ENCODE results near the gene SF3A2. TPM values are rescaled to one million over a fixed set of nuclear protein-coding genes. Genes with fewer than 3 reads are reported as not detected.

SF3A2 gene
- total RNA-seq, 2 donors from 2014 or later: 15.5 to 30.1 TPM

- ATAC-seq: no peak
- no peak for DNase-seq
- H3K4me1 ChIP-seq: peaks cover 38% of the 10 kb centered on the region
- 13 to 52% methylated on average over 4 to 77 of the region's 77 CpGs for WGBS, 2 donors
- no peaks in the 10 kb centered on the region for H3K36me3 ChIP-seq (replicated peaks in 1 of 2; ENCODE audit: insufficient read depth in 1 of 2, low read depth in 2 of 2)
- H3K27ac ChIP-seq: no peak overlapping the region
- H3K4me3 ChIP-seq: no peak overlapping the region
- no peaks in the 10 kb centered on the region for H3K9me3 ChIP-seq
- peaks cover 0 to 23% of the 10 kb centered on the region in 2 donors for H3K27me3 ChIP-seq
- no peak for TF ChIP-seq CTCF (IDR thresholded peaks at IDR 0.05)
- no peak for TF ChIP-seq POLR2A (IDR thresholded peaks at IDR 0.05)
- intact Hi-C loops (cut with DNase I): no loop called here
These were observed 16.8 kb downstream of the SF3A2 start for GRCh38 chr19:2253106-2254063.

- Histone ChIP-seq H3K27me3 (peaks cover 0 to 23% of the 10 kb centered on the region in 2 donors), H3K4me3 (no peak overlapping the region), H3K4me1 (peaks cover 38% of the 10 kb centered on the region), H3K9me3 (no peaks in the 10 kb centered on the region), H3K27ac (no peak overlapping the region), H3K36me3 (replicated peaks in 1 of 2; ENCODE audit: insufficient read depth in 1 of 2, low read depth in 2 of 2) (no peaks in the 10 kb centered on the region)
- no peak for ATAC-seq
- no peak for TF ChIP-seq CTCF (IDR thresholded peaks at IDR 0.05)
- no peak for TF ChIP-seq POLR2A (IDR thresholded peaks at IDR 0.05)
- intact Hi-C loops (cut with DNase I): no loop called here
- DNase-seq: no peak
- 72 to 75% methylated on average over 16 to 20 of the region's 20 CpGs for WGBS, 2 donors
These were observed 17.6 kb downstream of the SF3A2 start for GRCh38 chr19:2254064-2254872.

DNA sequence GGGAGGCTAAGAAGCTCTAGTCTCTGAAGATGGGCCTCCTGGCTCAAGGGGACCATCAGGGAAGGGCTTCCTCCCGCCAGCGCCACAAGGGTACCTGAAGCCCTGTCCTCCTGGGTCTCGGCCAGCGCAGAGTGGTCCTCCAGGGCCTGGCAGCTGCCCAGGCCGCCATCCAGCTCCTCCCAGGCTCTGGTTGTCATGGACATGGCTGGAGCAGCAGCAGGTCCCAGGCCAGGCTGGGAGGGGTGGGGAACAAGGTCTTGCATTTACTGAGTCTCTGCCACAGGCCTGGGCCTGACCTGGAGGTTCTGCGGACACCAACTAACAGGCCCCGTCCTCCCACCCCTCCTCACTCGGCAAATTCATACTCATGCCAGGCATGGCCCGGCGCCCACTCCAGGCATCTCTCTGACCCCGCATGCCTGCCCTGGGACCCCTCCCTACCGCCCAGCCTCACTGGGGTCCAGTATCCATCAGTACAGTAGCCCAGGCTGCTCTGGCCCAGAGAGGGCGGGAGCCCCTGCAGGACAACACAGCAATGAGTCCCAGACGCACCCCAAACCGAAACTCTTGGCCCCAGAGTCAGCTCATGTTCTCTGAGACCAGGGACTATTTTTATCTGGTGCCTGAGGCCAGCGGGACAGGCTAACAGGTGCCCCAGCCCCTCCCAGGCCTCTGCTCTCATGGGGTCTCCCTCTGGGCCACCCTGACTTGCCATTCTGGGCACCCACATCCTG lies 18.7 kb downstream of the SF3A2 start:
- intact Hi-C loops (cut with DNase I): no loop called here
- Histone ChIP-seq H3K4me1 (peaks cover 34% of the 10 kb centered on the region), H3K27ac (no peak overlapping the region), H3K4me3 (no peak overlapping the region), H3K36me3 (replicated peaks in 1 of 2; ENCODE audit: insufficient read depth in 1 of 2, low read depth in 2 of 2) (no peaks in the 10 kb centered on the region), H3K9me3 (no peaks in the 10 kb centered on the region), H3K27me3 (peaks cover 0 to 20% of the 10 kb centered on the region in 2 donors)
- ATAC-seq (no peak), DNase-seq (no peak)
- TF ChIP-seq POLR2A (IDR thresholded peaks at IDR 0.05) (no peak), CTCF (IDR thresholded peaks at IDR 0.05) (no peak)
- 88 to 90% methylated on average over 7 to 15 of the region's 16 CpGs for WGBS, 2 donors

DNA sequence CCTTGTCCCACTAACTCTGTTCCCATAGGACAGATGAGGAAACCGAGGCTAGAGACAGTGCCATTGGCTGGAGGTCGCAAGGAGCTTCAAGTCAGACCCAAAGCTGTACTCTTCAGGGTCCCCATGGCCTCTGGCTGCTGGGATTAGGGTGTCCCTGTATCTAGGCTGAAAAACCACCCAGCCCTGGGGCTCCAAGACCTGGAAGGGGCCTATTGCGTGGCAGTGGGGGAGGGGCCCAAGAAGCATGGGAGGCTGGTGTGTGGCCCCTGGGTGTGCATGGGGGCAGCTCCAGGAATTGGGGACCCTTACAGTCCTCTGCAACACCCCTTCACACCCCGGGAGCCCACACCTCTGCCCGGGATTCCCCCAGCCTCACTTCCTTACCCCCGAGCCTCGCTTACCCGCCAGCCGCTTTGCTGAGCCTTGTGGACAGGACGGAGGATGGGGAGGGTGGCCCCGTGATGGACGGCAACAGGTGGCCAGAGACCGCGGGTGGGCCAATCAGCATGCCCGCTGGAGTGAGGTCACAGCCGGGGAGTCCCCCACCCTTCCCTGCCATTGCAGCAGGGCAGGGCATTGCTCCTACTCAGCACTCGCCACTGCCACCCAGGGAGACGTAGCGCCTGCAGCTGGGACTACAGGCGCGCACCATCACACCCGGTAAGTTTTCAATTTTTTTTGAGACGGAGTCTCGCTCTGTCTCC lies 19.5 kb downstream of the SF3A2 start, which contains the start of gene JSRP1:
JSRP1 (minus strand) TSS at position 436 of the 704 bp plus-strand sequence. CDS start 1,103 bp downstream, outside the sequence.
- H3K9me3 ChIP-seq: no peaks in the 10 kb centered on the region
- peaks cover 0 to 20% of the 10 kb centered on the region in 2 donors for H3K27me3 ChIP-seq
- intact Hi-C loops (cut with DNase I): no loop called here
- H3K4me3 ChIP-seq: no peak within 1 kb of the TSS
- no peak for ATAC-seq
- no peak for TF ChIP-seq CTCF (IDR thresholded peaks at IDR 0.05)
- TF ChIP-seq POLR2A (IDR thresholded peaks at IDR 0.05): no peak
- no peak for DNase-seq
- 79 to 82% methylated on average over 16 to 19 of the region's 24 CpGs for WGBS, 2 donors
- H3K4me1 ChIP-seq: peaks cover 25% of the 10 kb centered on the region
- no peak within 1 kb of the TSS for H3K27ac ChIP-seq
- H3K36me3 ChIP-seq (replicated peaks in 1 of 2; ENCODE audit: insufficient read depth in 1 of 2, low read depth in 2 of 2): no peaks in the 10 kb centered on the region
